KG1 (cell line): ENCODE data around the gene CRABP2.

Experiments used
- DNase-seq: peaks from one replicate; lab custom pipeline; 2025; lab: John Stamatoyannopoulos, UW

The CRABP2 gene

GRCh38 chr1:156742017-156742416 is 36.6 kb upstream of the CRABP2 start:
- no peak for DNase-seq

- DNase-seq, result no peak
Observed at GRCh38 chr1:156741481-156741983, 36.1 kb upstream of the CRABP2 start.

- DNase-seq, result peak; percentile 95
Observed at GRCh38 chr1:156740741-156741480, 35.5 kb upstream of the CRABP2 start, which contains the start of gene MRPL24. MRPL24 (minus strand) TSS chr1:156741088; CDS start chr1:156738704, 2,384 bp downstream.

- DNase-seq, result no peak
Observed at GRCh38 chr1:156740237-156740740, 34.9 kb upstream of the CRABP2 start.

- no peak for DNase-seq
Observed at GRCh38 chr1:156738916-156739315, 33.5 kb upstream of the CRABP2 start.

- no peak for DNase-seq
Observed at GRCh38 chr1:156738407-156738806, 33.0 kb upstream of the CRABP2 start.

- no peak for DNase-seq
Observed at GRCh38 chr1:156733989-156734584, 28.7 kb upstream of the CRABP2 start.

GRCh38 chr1:156728599-156729462 is 23.4 kb upstream of the CRABP2 start, which contains the start of gene ISG20L2:
ISG20L2 (minus strand) TSS chr1:156728766; CDS start chr1:156727652, 1,114 bp downstream.
- DNase-seq, result peak; percentile 91

GRCh38 chr1:156727926-156728598 is 22.7 kb upstream of the CRABP2 start, which contains the start of gene METTL25B:
METTL25B (plus strand) TSS chr1:156728469; CDS start chr1:156729105, 636 bp downstream.
- DNase-seq, result peak; percentile 72

- DNase-seq, result no peak
Observed at GRCh38 chr1:156727492-156727891, 22.1 kb upstream of the CRABP2 start.

- DNase-seq, result no peak
Observed at GRCh38 chr1:156726549-156727226, 21.3 kb upstream of the CRABP2 start.

- peak; percentile 39 for DNase-seq
Observed at GRCh38 chr1:156725683-156726280, 20.4 kb upstream of the CRABP2 start.

- no peak for DNase-seq
Observed at GRCh38 chr1:156721535-156721934, 16.2 kb upstream of the CRABP2 start.

GRCh38 chr1:156721131-156721530 is 15.7 kb upstream of the CRABP2 start:
- DNase-seq, result no peak

GRCh38 chr1:156717351-156717750 is 12.0 kb upstream of the CRABP2 start:
- DNase-seq, result no peak

- DNase-seq, result no peak
Observed at GRCh38 chr1:156714830-156715229, 9.4 kb upstream of the CRABP2 start.

- no peak for DNase-seq
Observed at GRCh38 chr1:156712626-156713025, 7.2 kb upstream of the CRABP2 start.

GRCh38 chr1:156711011-156711817 is 5.8 kb upstream of the CRABP2 start:
- no peak for DNase-seq

- no peak for DNase-seq
Observed at GRCh38 chr1:156709757-156710489, 4.5 kb upstream of the CRABP2 start.
